ENCODE results near the gene LSP1. TPM values are rescaled to one million over a fixed set of nuclear protein-coding genes. Genes with fewer than 3 reads are reported as not detected.

LSP1 gene
- total RNA-seq, 2 experiments from 2014 or later: 232 to 303 TPM

GRCh38 chr11:1840780-1841480 is 12.0 kb upstream of the LSP1 start:
- Histone ChIP-seq H3K36me3 (ENCODE audit: insufficient read depth, low read length) (no peaks in the 10 kb centered on the region), H3K4me2 (ENCODE audit: low read length) (peak overlapping the region; percentile 94), H3K9me3 (ENCODE audit: low read length) (no peaks in the 10 kb centered on the region), H3K4me1 (ENCODE audit: insufficient read depth, low read length, poor library complexity, severe bottlenecking) (peaks cover 49% of the 10 kb centered on the region), H3K9me2 (ENCODE audit: insufficient read depth, low read length) (no peaks in the 10 kb centered on the region), H2AFZ (ENCODE audit: low read length) (no peak overlapping the region), H4K20me1 (ENCODE audit: insufficient read depth, low read length) (no peaks in the 10 kb centered on the region), H3K79me2 (ENCODE audit: insufficient read depth, low read depth, low read length) (no peaks in the 10 kb centered on the region), H3K27ac (ENCODE audit: low read depth, low read length, poor library complexity, severe bottlenecking) (no peak overlapping the region), H3K4me3 (ENCODE audit: low read depth, low read length, poor library complexity, severe bottlenecking) (peak overlapping the region; percentile 57)
- POLR2A ChIA-PET: interaction anchor here (0.7 to 1.1 kb wide), 2 partner anchors 12 to 133 kb away, joined by 3 read pairs; partner anchors contain the start of gene LSP1
- CTCF ChIA-PET (ENCODE audit: unreplicated experiment): interaction anchor here (1.0 to 1.4 kb wide), 2 partner anchors 13 to 147 kb away, joined by 3 to 10 read pairs; no protein-coding TSS in a partner anchor
- peak; percentile 13 for DNase-seq (ENCODE audit: low spot score)
- intact Hi-C loops (cut with micrococcal nuclease; ENCODE audit: unreplicated experiment): loop anchor here (1.0 kb wide), 1 partner anchor 11 kb away; no protein-coding TSS in a partner anchor
- no TSS peak for BruUV-seq (replicated peaks)
- TF ChIP-seq EZH2phosphoT487 (IDR thresholded peaks at IDR 0.05; ENCODE audit: borderline replicate concordance, low read depth, low read length) (no peak), CTCF (conservative IDR thresholded peaks at IDR 0.05; ENCODE audit: low read length) (no peak)

GRCh38 chr11:1841511-1842148 is 11.3 kb upstream of the LSP1 start:
- TF ChIP-seq CTCF (conservative IDR thresholded peaks at IDR 0.05; ENCODE audit: low read length) (no peak), EZH2phosphoT487 (IDR thresholded peaks at IDR 0.05; ENCODE audit: borderline replicate concordance, low read depth, low read length) (no peak)
- no peak overlapping the region for H2AFZ ChIP-seq (ENCODE audit: low read length)
- no peaks in the 10 kb centered on the region for H3K9me2 ChIP-seq (ENCODE audit: insufficient read depth, low read length)
- CTCF ChIA-PET (ENCODE audit: unreplicated experiment): interaction anchor here (1.0 kb wide), 1 partner anchor 147 kb away, joined by 3 read pairs; no protein-coding TSS in a partner anchor
- H3K4me1 ChIP-seq (ENCODE audit: insufficient read depth, low read length, poor library complexity, severe bottlenecking): peaks cover 49% of the 10 kb centered on the region
- BruUV-seq (replicated peaks): no TSS peak
- H3K27ac ChIP-seq (ENCODE audit: low read depth, low read length, poor library complexity, severe bottlenecking): no peak overlapping the region
- H3K4me2 ChIP-seq (ENCODE audit: low read length): no peak overlapping the region
- DNase-seq (ENCODE audit: low spot score): no peak
- intact Hi-C loops (cut with micrococcal nuclease; ENCODE audit: unreplicated experiment): no loop called here
- POLR2A ChIA-PET: interaction anchor here (0.7 kb wide), 1 partner anchor 132 kb away, joined by 3 read pairs; no protein-coding TSS in a partner anchor
- no peaks in the 10 kb centered on the region for H3K36me3 ChIP-seq (ENCODE audit: insufficient read depth, low read length)
- H4K20me1 ChIP-seq (ENCODE audit: insufficient read depth, low read length): no peaks in the 10 kb centered on the region
- no peaks in the 10 kb centered on the region for H3K79me2 ChIP-seq (ENCODE audit: insufficient read depth, low read depth, low read length)
- no peak overlapping the region for H3K4me3 ChIP-seq (ENCODE audit: low read depth, low read length, poor library complexity, severe bottlenecking)
- no peaks in the 10 kb centered on the region for H3K9me3 ChIP-seq (ENCODE audit: low read length)
